CD4-positive, alpha-beta T cell (primary cell): Measurements from ENCODE around the gene PTPN3. TPM values are rescaled to one million over a fixed set of nuclear protein-coding genes. Genes with fewer than 3 reads are reported as not detected.

Experiments used
- ATAC-seq: fragments of 200-7000 bp; cut with Tn5 transposase; one replicate; pipeline ENCODE4 v1.10.0; 2022; ENCODE audit warnings: mild to moderate bottlenecking; ENCODE audit not compliant: poor library complexity
- CTCF ChIA-PET: fragments of 350-600 bp; sonication (Branson Sonifier 250); formaldehyde crosslinking; loops from one replicate; lab custom pipeline; 2021; ENCODE audit warnings: antibody characterized with exemption, inconsistent platforms; lab: Charles Lee
- POLR2A ChIA-PET: fragments of 350-600 bp; sonication (Branson Sonifier 250); formaldehyde crosslinking; loops from one replicate; lab custom pipeline; 2021; ENCODE audit warnings: antibody characterized with exemption, inconsistent platforms; lab: Charles Lee
- DNase-seq, 14 experiments: peaks; one replicate each; pipeline ENCODE4 v3.0.0-alpha.2; 2013 to 2020; ENCODE audit warnings: mixed read lengths in 2 of 14
- H3K27ac ChIP-seq, 2 donors: one replicate each; pipeline versions ENCODE4 v1.5.1 to v1.7.0; 2013; ENCODE audit warnings: low read length in 2 of 2, low read depth in 1 of 2, mild to moderate bottlenecking in 1 of 2
- H3K27me3 ChIP-seq, 2 experiments: 1 replicate in 1 of 2; 2 replicates in 1 of 2; pipeline versions ENCODE4 v1.6.1 to v1.7.0; 2013; ENCODE audit warnings: low read length in 2 of 2, control low read depth in 1 of 2, mild to moderate bottlenecking in 1 of 2, moderate library complexity in 1 of 2; ENCODE audit not compliant: insufficient read depth in 2 of 2, control insufficient read depth in 1 of 2
- H3K36me3 ChIP-seq: one replicate; pipeline ENCODE4 v1.6.1; 2013; ENCODE audit warnings: low read length, control low read depth; ENCODE audit not compliant: insufficient read depth
- H3K4me1 ChIP-seq: one replicate; pipeline ENCODE4 v1.6.1; 2013; ENCODE audit warnings: low read length, control low read depth; ENCODE audit not compliant: insufficient read depth
- H3K4me3 ChIP-seq: one replicate; pipeline ENCODE4 v1.5.1; 2013; ENCODE audit warnings: mild to moderate bottlenecking, low read length, moderate library complexity
- H3K9me3 ChIP-seq, 2 experiments: 1 replicate in 1 of 2; 2 replicates in 1 of 2; pipeline versions ENCODE4 v1.6.1 to v1.7.0; 2013; ENCODE audit warnings: low read length in 2 of 2, mild to moderate bottlenecking in 2 of 2, control low read depth in 1 of 2, moderate library complexity in 1 of 2; ENCODE audit not compliant: control insufficient read depth in 1 of 2, insufficient read depth in 1 of 2
- H3K27ac Mint-ChIP-seq: one replicate; pipeline ENCODE4 v1.8.0; 2020; ENCODE audit warnings: mixed read lengths
- H3K27me3 Mint-ChIP-seq: one replicate; pipeline ENCODE4 v1.8.0; 2021; ENCODE audit warnings: mixed read lengths
- H3K36me3 Mint-ChIP-seq: one replicate; pipeline ENCODE4 v1.8.0; 2021; ENCODE audit warnings: low read depth, mixed read lengths
- H3K4me1 Mint-ChIP-seq: one replicate; pipeline ENCODE4 v1.8.0; 2021; ENCODE audit warnings: low read depth, mixed read lengths
- H3K4me3 Mint-ChIP-seq: one replicate; pipeline ENCODE4 v1.8.0; 2020; ENCODE audit warnings: mild to moderate bottlenecking, mixed read lengths
- H3K9me3 Mint-ChIP-seq: one replicate; pipeline ENCODE4 v1.8.0; 2020; ENCODE audit warnings: mixed read lengths
- intact Hi-C, 2 experiments: fragments of 100-400 bp; cut with DNase I in 1 of 2; cut with micrococcal nuclease in 1 of 2; formaldehyde crosslinking; loops; one replicate each; pipeline versions ENCODE4 v1.15.1 to v1.9.0; 2023 to 2025; cut with DNase I, micrococcal nuclease
- total RNA-seq, 174 experiments: library from RNA in 2 of 174; stranded (reverse) in 2 of 174; gene quantifications; one replicate each; pipeline ENCODE4 v1.2.3 and lab custom pipeline; 2021 to 2026
- TF ChIP-seq, protein P1 (sequence below): fragments of 200-600 bp; IDR thresholded peaks from one replicate; pipeline ENCODE4 v1.8.0; 2022; ENCODE audit warnings: antibody characterized with exemption, mild to moderate bottlenecking

PTPN3 gene
- total RNA-seq, 2 experiments from 2014 or later, result not detected

DNA sequence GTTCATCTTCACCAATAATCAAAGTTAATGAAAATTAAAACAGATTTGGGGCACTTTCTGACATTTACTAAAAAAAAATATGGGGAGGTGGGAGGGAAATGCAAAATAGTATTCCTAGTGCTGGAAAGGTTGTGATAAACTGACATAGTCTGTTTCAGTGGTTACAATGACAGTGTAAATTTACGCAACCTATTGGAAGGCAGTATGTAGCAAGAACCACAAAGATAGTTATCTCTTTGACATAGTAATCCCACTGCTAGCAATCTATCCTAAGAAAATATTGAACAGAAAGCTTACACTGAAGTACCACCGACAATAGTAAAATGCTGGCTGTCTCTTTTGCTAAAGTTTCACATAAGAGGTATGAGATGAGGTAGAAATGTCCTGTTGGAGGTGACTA lies 162.2 kb downstream of the PTPN3 start:
- Mint-ChIP-seq H3K9me3 (no peaks in the 10 kb centered on the region), H3K27me3 (peaks cover 14% of the 10 kb centered on the region), H3K4me3 (no peak overlapping the region), H3K27ac (no peak overlapping the region), H3K4me1 (no peaks in the 10 kb centered on the region), H3K36me3 (no peaks in the 10 kb centered on the region)
- Histone ChIP-seq H3K4me3 (no peak overlapping the region), H3K4me1 (no peaks in the 10 kb centered on the region), H3K36me3 (no peaks in the 10 kb centered on the region), H3K27me3 (no peaks in the 10 kb centered on the region), H3K9me3 (no peaks in the 10 kb centered on the region), H3K27ac (no peak overlapping the region)
- DNase-seq, result no peak
- TF ChIP-seq, protein P1, sequence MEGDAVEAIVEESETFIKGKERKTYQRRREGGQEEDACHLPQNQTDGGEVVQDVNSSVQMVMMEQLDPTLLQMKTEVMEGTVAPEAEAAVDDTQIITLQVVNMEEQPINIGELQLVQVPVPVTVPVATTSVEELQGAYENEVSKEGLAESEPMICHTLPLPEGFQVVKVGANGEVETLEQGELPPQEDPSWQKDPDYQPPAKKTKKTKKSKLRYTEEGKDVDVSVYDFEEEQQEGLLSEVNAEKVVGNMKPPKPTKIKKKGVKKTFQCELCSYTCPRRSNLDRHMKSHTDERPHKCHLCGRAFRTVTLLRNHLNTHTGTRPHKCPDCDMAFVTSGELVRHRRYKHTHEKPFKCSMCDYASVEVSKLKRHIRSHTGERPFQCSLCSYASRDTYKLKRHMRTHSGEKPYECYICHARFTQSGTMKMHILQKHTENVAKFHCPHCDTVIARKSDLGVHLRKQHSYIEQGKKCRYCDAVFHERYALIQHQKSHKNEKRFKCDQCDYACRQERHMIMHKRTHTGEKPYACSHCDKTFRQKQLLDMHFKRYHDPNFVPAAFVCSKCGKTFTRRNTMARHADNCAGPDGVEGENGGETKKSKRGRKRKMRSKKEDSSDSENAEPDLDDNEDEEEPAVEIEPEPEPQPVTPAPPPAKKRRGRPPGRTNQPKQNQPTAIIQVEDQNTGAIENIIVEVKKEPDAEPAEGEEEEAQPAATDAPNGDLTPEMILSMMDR, result no peak
- intact Hi-C loops, result no loop called here
- CTCF ChIA-PET, result no interaction called here
- ATAC-seq, result no peak
- POLR2A ChIA-PET, result no interaction called here

DNA sequence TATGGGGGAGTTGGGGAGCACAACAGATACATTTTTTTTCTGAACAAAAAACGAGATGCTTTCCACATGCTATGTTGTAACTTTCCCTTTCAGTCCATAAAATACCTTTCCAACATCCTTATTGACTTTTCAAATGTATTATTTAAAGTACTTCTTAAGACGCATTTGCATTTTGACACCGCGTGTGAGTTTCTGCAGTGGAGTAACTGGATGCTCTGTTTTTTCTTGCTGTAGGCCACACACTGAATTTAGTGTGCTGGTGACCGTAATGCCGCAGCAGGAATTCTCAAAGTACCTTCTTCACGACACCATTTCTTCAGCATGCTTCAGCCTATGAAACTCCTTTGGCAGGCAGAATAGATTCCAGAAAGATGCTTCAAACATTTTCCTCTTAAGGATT lies 163.0 kb downstream of the PTPN3 start:
- peaks cover 14% of the 10 kb centered on the region for H3K27me3 Mint-ChIP-seq
- Histone ChIP-seq H3K4me1 (no peaks in the 10 kb centered on the region), H3K27me3 (no peaks in the 10 kb centered on the region), H3K27ac (no peak overlapping the region), H3K36me3 (no peaks in the 10 kb centered on the region), H3K9me3 (no peaks in the 10 kb centered on the region), H3K4me3 (no peak overlapping the region)
- no peaks in the 10 kb centered on the region for H3K4me1 Mint-ChIP-seq
- no peak for ATAC-seq
- CTCF ChIA-PET, result no interaction called here
- intact Hi-C loops, result no loop called here
- H3K4me3 Mint-ChIP-seq, result no peak overlapping the region
- no peaks in the 10 kb centered on the region for H3K36me3 Mint-ChIP-seq
- TF ChIP-seq, protein P1, result no peak
- DNase-seq, result no peak
- H3K9me3 Mint-ChIP-seq, result no peaks in the 10 kb centered on the region
- POLR2A ChIA-PET, result no interaction called here
- no peak overlapping the region for H3K27ac Mint-ChIP-seq

DNA sequence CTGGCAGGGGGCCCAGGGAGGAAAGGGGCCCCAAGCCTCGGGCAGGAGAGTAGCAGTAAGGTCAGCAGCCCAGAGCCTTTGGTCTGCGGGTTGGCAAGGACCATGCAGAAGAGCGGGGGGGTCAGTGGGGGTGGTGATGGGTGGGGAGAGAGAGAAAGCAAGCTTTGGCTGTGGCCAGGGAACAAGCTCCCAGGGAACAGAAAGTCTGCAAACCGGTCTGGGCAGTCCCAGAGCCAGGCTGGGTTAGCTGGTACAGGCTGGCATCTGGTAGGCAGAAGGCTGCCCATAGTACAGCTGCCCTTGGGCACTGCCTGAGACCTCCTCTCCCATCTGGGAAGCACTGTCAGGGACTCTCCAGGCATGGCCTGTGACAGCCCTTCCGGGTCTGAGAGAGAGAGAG lies 166.8 kb downstream of the PTPN3 start:
- DNase-seq, result no peak

More for the DNA sequence above, 166.8 kb downstream of the PTPN3 start:
- ChIA-PET CTCF (no interaction called here), POLR2A (no interaction called here)
- H3K27me3 Mint-ChIP-seq, result peaks cover 35% of the 10 kb centered on the region
- intact Hi-C loops, result no loop called here
- H3K9me3 Mint-ChIP-seq, result no peaks in the 10 kb centered on the region
- TF ChIP-seq, protein P1, result no peak
- no peaks in the 10 kb centered on the region for H3K36me3 ChIP-seq
- no peaks in the 10 kb centered on the region for H3K4me1 ChIP-seq
- H3K27ac Mint-ChIP-seq, result no peak overlapping the region
- no peaks in the 10 kb centered on the region for H3K36me3 Mint-ChIP-seq
- H3K4me3 Mint-ChIP-seq, result no peak overlapping the region
- H3K27me3 ChIP-seq, result peaks cover 2 to 3% of the 10 kb centered on the region in 2 experiments
- H3K27ac ChIP-seq, result no peak overlapping the region
- no peak for ATAC-seq
- no peak overlapping the region for H3K4me3 ChIP-seq
- no peaks in the 10 kb centered on the region for H3K9me3 ChIP-seq
- H3K4me1 Mint-ChIP-seq, result no peaks in the 10 kb centered on the region
